Measurements from ENCODE around the gene MAP3K4. TPM values are rescaled to one million over a fixed set of nuclear protein-coding genes. Genes with fewer than 3 reads are reported as not detected.

The MAP3K4 gene
- total and polyA plus RNA-seq, 2 of the 4 experiments (the other 2 are of a cell fraction), result 11.5 to 20.4 TPM

GRCh38 chr6:160951187-160952030, 40.2 kb upstream of the MAP3K4 start:
- Histone ChIP-seq H3K23ac (ENCODE audit: low read depth, low read length) (no peak overlapping the region), H3K27me3 (ENCODE audit: control insufficient read depth, insufficient read depth, low read length) (peaks cover 2% of the 10 kb centered on the region), H3K9me3 (ENCODE audit: control insufficient read depth, insufficient read depth, low read length) (no peaks in the 10 kb centered on the region), H2BK15ac (ENCODE audit: low read depth, low read length) (no peak overlapping the region), H2BK5ac (ENCODE audit: low read depth, low read length, poor library complexity, severe bottlenecking) (no peak overlapping the region), H2AFZ (replicated peaks; ENCODE audit: low read length, poor library complexity) (peak overlapping the region; percentile 33), H3K14ac (replicated peaks; ENCODE audit: low read depth, low read length) (no peak overlapping the region), H3K36me3 (ENCODE audit: control insufficient read depth, insufficient read depth, low read length) (no peaks in the 10 kb centered on the region), H2BK120ac (ENCODE audit: low read depth, low read length) (no peak overlapping the region), H3K56ac (ENCODE audit: extremely low read depth, insufficient read depth, low read length) (no peak overlapping the region), H3K9me1 (ENCODE audit: insufficient read depth, low read length) (no peaks in the 10 kb centered on the region), H4K8ac (ENCODE audit: low read depth in 2 of 2, low read length in 2 of 2) (no peak overlapping the region), H4K5ac (ENCODE audit: low read depth, low read length) (no peak overlapping the region), H2AK5ac (ENCODE audit: low read depth, low read length) (no peak overlapping the region; the same call in 1 of the 2 replicates), H3K4me3 (ENCODE audit: insufficient read depth, low read depth, low read length) (no peak overlapping the region), H3K4me1 (ENCODE audit: control insufficient read depth, insufficient read depth, low read length) (peaks cover 4% of the 10 kb centered on the region; the same call in 1 of the 2 replicates), H2AK9ac (replicated peaks; ENCODE audit: low read depth, low read length, poor library complexity) (no peak overlapping the region), H3K27ac (ENCODE audit: insufficient read depth, low read length) (no peak overlapping the region), H3K18ac (ENCODE audit: low read depth, low read length) (no peak overlapping the region), H4K20me1 (ENCODE audit: insufficient read depth, low read length) (no peaks in the 10 kb centered on the region), H3K79me1 (ENCODE audit: low read depth in 1 of 2, low read length in 2 of 2) (no peaks in the 10 kb centered on the region), H4K91ac (ENCODE audit: insufficient read depth, low read depth, low read length) (no peak overlapping the region), H3K4me2 (ENCODE audit: low read depth, low read length) (no peak overlapping the region), H2BK20ac (ENCODE audit: low read depth, low read length) (no peak overlapping the region), H3K9ac (ENCODE audit: low read depth, low read length) (no peak overlapping the region), H3K4ac (ENCODE audit: low read depth, low read length) (no peak overlapping the region)
- ChIA-PET POLR2A (ENCODE audit: unreplicated experiment) (no interaction called here), CTCF (no interaction called here)
- ATAC-seq (ENCODE audit: low read depth) (no peak), DNase-seq (no peak)
- in situ Hi-C loops (cut with MboI; ENCODE audit: low sequenced_read_pairs) (no loop called here), intact Hi-C loops (cut with micrococcal nuclease) (no loop called here), dilution Hi-C loops (cut with HindIII; ENCODE audit: low sequenced_read_pairs, unreplicated experiment) (no loop called here)
- no peak for TF ChIP-seq CTCF (conservative IDR thresholded peaks at IDR 0.05; ENCODE audit: low read depth, low read length)
- TF ChIP-seq RFX5 (IDR thresholded peaks at IDR 0.05; ENCODE audit: low read depth, low read length), result no peak
- TF ChIP-seq MAZ (IDR thresholded peaks at IDR 0.05; ENCODE audit: borderline replicate concordance, low read depth, low read length), result no peak
- no peak for TF ChIP-seq USF2 (IDR thresholded peaks at IDR 0.05; ENCODE audit: low read depth, low read length)
- TF ChIP-seq POLR2A (IDR thresholded peaks at IDR 0.05; ENCODE audit: low read depth, low read length), result no peak
- no peak for TF ChIP-seq RCOR1 (IDR thresholded peaks at IDR 0.05; ENCODE audit: insufficient replicate concordance, low read length)
- TF ChIP-seq BHLHE40 (IDR thresholded peaks at IDR 0.05; ENCODE audit: low read depth, low read length), result no peak
- no peak for TF ChIP-seq NFE2L2 (IDR thresholded peaks at IDR 0.05; ENCODE audit: low read depth, low read length)
- TF ChIP-seq MAFK (IDR thresholded peaks at IDR 0.05; ENCODE audit: low read depth, low read length), result no peak
- no peak for TF ChIP-seq FOS (IDR thresholded peaks at IDR 0.05; ENCODE audit: low read depth, low read length)
- no peak for TF ChIP-seq MXI1 (IDR thresholded peaks at IDR 0.05; ENCODE audit: borderline replicate concordance, low read depth, low read length)
- TF ChIP-seq RAD21 (IDR thresholded peaks at IDR 0.05; ENCODE audit: low read length), result no peak
- no TSS peak for BruUV-seq (replicated peaks)
- WGBS, 2 experiments (ENCODE audit: extremely low coverage in 2 of 2, insufficient read length in 1 of 2), result 100% methylated on average over 3 of the region's 13 CpGs; no CpG with 5 or more reads in 1 of the 2 experiments
